Spleen (tissue), 11 donors: ENCODE data around the gene GNB1L. TPM values are rescaled to one million over a fixed set of nuclear protein-coding genes. Genes with fewer than 3 reads are reported as not detected.

Experiments
- DNase-seq: peaks from one replicate; pipeline ENCODE4 v3.0.0-alpha.2; 2020
- H3K27ac ChIP-seq, 8 donors: fragments of 200-600 bp; sonication (generic) in 7 of 8; 1 replicate in 4 of 8; 2 replicates in 4 of 8; pipeline versions ENCODE4 v1.5.0 to v1.8.0; 2016 to 2021; ENCODE audit warnings: inconsistent platforms in 4 of 8, mild to moderate bottlenecking in 4 of 8, moderate library complexity in 1 of 8
- H3K27me3 ChIP-seq, 7 donors: fragments of 200-600 bp; sonication (generic) in 6 of 7; replicated peaks in 1 of 7; 1 replicate in 4 of 7; 2 replicates in 3 of 7; pipeline versions ENCODE4 v1.5.0 to v1.8.0; 2016 to 2021; ENCODE audit warnings: inconsistent platforms in 3 of 7, mild to moderate bottlenecking in 1 of 7
- H3K36me3 ChIP-seq, 6 donors: fragments of 200-600 bp; sonication (generic) in 5 of 6; 1 replicate in 4 of 6; 2 replicates in 2 of 6; pipeline versions ENCODE4 v1.5.0 to v1.8.0; 2016 to 2021; ENCODE audit warnings: inconsistent platforms in 2 of 6
- H3K4me1 ChIP-seq, 6 donors: fragments of 200-600 bp; sonication (generic) in 5 of 6; 1 replicate in 3 of 6; 2 replicates in 3 of 6; pipeline versions ENCODE4 v1.5.0 to v1.8.0; 2016 to 2021; ENCODE audit warnings: inconsistent platforms in 3 of 6
- H3K4me3 ChIP-seq, 8 donors: fragments of 200-600 bp; sonication (generic) in 7 of 8; 1 replicate in 4 of 8; 2 replicates in 4 of 8; pipeline versions ENCODE4 v1.5.0 to v1.8.0; 2016 to 2021; ENCODE audit warnings: inconsistent platforms in 4 of 8, mild to moderate bottlenecking in 4 of 8, moderate library complexity in 2 of 8
- H3K9me3 ChIP-seq, 8 donors: fragments of 200-600 bp; sonication (generic) in 7 of 8; 1 replicate in 4 of 8; 2 replicates in 4 of 8; pipeline versions ENCODE4 v1.5.0 to v1.8.0; 2016 to 2021; ENCODE audit warnings: inconsistent platforms in 4 of 8
- CTCF ChIP-seq, 11 experiments: fragments of 200-600 bp in 7 of 11; fragments of 450-650 bp in 4 of 11; sonication (generic) in 4 of 11; IDR thresholded peaks in 8 of 11; conservative IDR thresholded peaks in 3 of 11; 1 replicate in 7 of 11; 2 replicates in 4 of 11; pipeline versions ENCODE4 v1.4.0 to v1.8.0; 2016 to 2021; ENCODE audit warnings: antibody characterized with exemption in 11 of 11, inconsistent platforms in 4 of 11, mild to moderate bottlenecking in 1 of 11
- POLR2A ChIP-seq, 3 donors: fragments of 450-650 bp; IDR thresholded peaks; one replicate each; pipeline ENCODE4 v1.5.1; 2017; ENCODE audit warnings: antibody characterized with exemption in 3 of 3, mild to moderate bottlenecking in 1 of 3
- POLR2AphosphoS5 ChIP-seq, 3 donors: sonication (generic); formaldehyde crosslinking; IDR thresholded peaks; one replicate each; pipeline ENCODE4 v1.5.1; 2017; ENCODE audit warnings: antibody characterized with exemption in 3 of 3
- WGBS, 5 donors: extraction: QIAGEN DNeasy Blood & Tissue Kit in 3 of 5; methylation state at CpG; one replicate each; pipeline versions ENCODE4 v1.1.5 to v1.1.7; 2013 to 2018; 5-methylcytosine and 5-hydroxymethylcytosine counted together
- intact Hi-C: fragments of 100-400 bp; cut with DNase I; formaldehyde crosslinking; loops from one replicate; pipeline ENCODE4 v1.15.0; 2023; ENCODE audit warnings: low total_unique reads
- polyA plus RNA-seq, 3 donors: library from polyadenylated mRNA; stranded (reverse); fragments of 200-250 nt; gene quantifications; one replicate each; pipeline ENCODE4 v1.2.1, GENCODE V29; 2013
- total RNA-seq, 7 donors: library from RNA; depleted of rRNA in 3 of 7; stranded (reverse); fragments of >200 nt in 3 of 7; fragmentation: NEBNext Ultra II Directional in 4 of 7; extraction: Animal tissue kit (Norgen Biotek cat#: 25700) in 4 of 7; gene quantifications; one replicate each; pipeline versions ENCODE4 v1.1.0 to v1.2.1, GENCODE V29; 2016 to 2021
- donor health status: healthy with polysubstance abuse.
- donor health status: DM: no; HTN: no; CAD: no; lungs with moderate emphysema.
- donor health status: DM: no; HTN: no; CAD: no.
- donor health status: Bipolar disorder and iron deficiency.
- donor health status: healthy.
- donor health status: DM: no; HTN: no; CAD: no.
- donor health status: DM: yes; HTN: yes; CAD: no.

Gene GNB1L
- total and polyA plus RNA-seq, 10 donors = 5.7 to 10.4 (median 7.9) TPM

GRCh38 chr22:19869497-19870152 is 15.0 kb upstream of the GNB1L start:
- peaks cover 0 to 5% (median 0%) of the 10 kb centered on the region in 6 donors for H3K36me3 ChIP-seq
- TF ChIP-seq CTCF (IDR thresholded peaks at IDR 0.05 in 8 of 11, conservative IDR thresholded peaks at IDR 0.05 in 3 of 11) = no peak
- no peak for TF ChIP-seq POLR2AphosphoS5 (IDR thresholded peaks at IDR 0.05)
- TF ChIP-seq POLR2A (IDR thresholded peaks at IDR 0.05) = no peak
- peaks cover 0 to 10% (median 3%) of the 10 kb centered on the region in 6 donors for H3K4me1 ChIP-seq
- intact Hi-C loops = no loop called here
- no peaks in the 10 kb centered on the region for H3K9me3 ChIP-seq
- 90 to 95% (median 95%) methylated on average over 7 to 12 of the region's 12 CpGs for WGBS, 5 donors
- no peaks in the 10 kb centered on the region for H3K27me3 ChIP-seq
- H3K4me3 ChIP-seq = no peak overlapping the region
- DNase-seq = peak; percentile 73
- H3K27ac ChIP-seq = no peak overlapping the region

- Histone ChIP-seq H3K4me3 (no peak overlapping the region), H3K4me1 (peaks cover 0 to 3% (median 0%) of the 10 kb centered on the region in 6 donors), H3K36me3 (no peaks in the 10 kb centered on the region), H3K27ac (no peak overlapping the region), H3K27me3 (no peaks in the 10 kb centered on the region), H3K9me3 (no peaks in the 10 kb centered on the region)
- TF ChIP-seq CTCF (IDR thresholded peaks at IDR 0.05 in 8 of 11, conservative IDR thresholded peaks at IDR 0.05 in 3 of 11) (no peak), POLR2A (IDR thresholded peaks at IDR 0.05) (no peak), POLR2AphosphoS5 (IDR thresholded peaks at IDR 0.05) (no peak)
- intact Hi-C loops = no loop called here
- WGBS, 5 donors = 83 to 96% (median 90%) methylated on average over 10 to 23 of the region's 23 CpGs
- peak; percentile 62 for DNase-seq
These were observed 14.2 kb upstream of the GNB1L start for GRCh38 chr22:19868773-19869471.

GRCh38 chr22:19868333-19868732 is 13.7 kb upstream of the GNB1L start:
- Histone ChIP-seq H3K4me3 (no peak overlapping the region), H3K4me1 (no peaks in the 10 kb centered on the region), H3K9me3 (no peaks in the 10 kb centered on the region), H3K27ac (no peak overlapping the region), H3K36me3 (no peaks in the 10 kb centered on the region), H3K27me3 (no peaks in the 10 kb centered on the region)
- TF ChIP-seq POLR2AphosphoS5 (IDR thresholded peaks at IDR 0.05) (no peak), POLR2A (IDR thresholded peaks at IDR 0.05) (no peak), CTCF (IDR thresholded peaks at IDR 0.05 in 8 of 11, conservative IDR thresholded peaks at IDR 0.05 in 3 of 11) (no peak)
- WGBS, 5 donors = 90 to 95% (median 93%) methylated on average over 3 of the region's 3 CpGs
- intact Hi-C loops = no loop called here
- DNase-seq = no peak

- peak; percentile 25 for DNase-seq
- Histone ChIP-seq H3K27ac (no peak overlapping the region), H3K4me1 (no peaks in the 10 kb centered on the region), H3K9me3 (no peaks in the 10 kb centered on the region), H3K4me3 (no peak overlapping the region), H3K36me3 (no peaks in the 10 kb centered on the region), H3K27me3 (no peaks in the 10 kb centered on the region)
- TF ChIP-seq POLR2AphosphoS5 (IDR thresholded peaks at IDR 0.05) (no peak), CTCF (IDR thresholded peaks at IDR 0.05 in 8 of 11, conservative IDR thresholded peaks at IDR 0.05 in 3 of 11) (no peak)
- intact Hi-C loops = no loop called here
- WGBS, 5 donors = 86 to 96% (median 91%) methylated on average over 6 to 7 of the region's 7 CpGs
These were observed 12.9 kb upstream of the GNB1L start for GRCh38 chr22:19867617-19868016.
